Endometrium (tissue), 2 donors: ENCODE measurements around the gene EXOC4.
"Not testable (repeated sequence)": the region's sequence is repeated elsewhere in the genome, so short reads cannot be mapped to it uniquely, and the experiment has no call there.

Experiments used
- FAIRE-seq: peaks from 2 replicates; lab custom pipeline; 2012; peaks lifted over from hg19 to GRCh38; lab: Jason Lieb, UNC
- donor health status: control.
- donor health status: control.

Gene EXOC4

GRCh38 chr7:133947458-133948254 is 694.8 kb downstream of the EXOC4 start:
- no peak for FAIRE-seq

- no peak for FAIRE-seq
Observed at GRCh38 chr7:133948588-133948987, 695.7 kb downstream of the EXOC4 start.

- FAIRE-seq: no peak
Observed at GRCh38 chr7:133950855-133951254, 698.0 kb downstream of the EXOC4 start.

GRCh38 chr7:133955208-133955607 is 702.3 kb downstream of the EXOC4 start:
- no peak for FAIRE-seq

- no peak for FAIRE-seq
Observed at GRCh38 chr7:133957845-133958244, 705.0 kb downstream of the EXOC4 start.

- FAIRE-seq: no peak
Observed at GRCh38 chr7:133958822-133959221, 705.9 kb downstream of the EXOC4 start.

GRCh38 chr7:133959505-133959904 is 706.6 kb downstream of the EXOC4 start:
- no peak for FAIRE-seq

- FAIRE-seq: no peak
Observed at GRCh38 chr7:133961724-133962123, 708.8 kb downstream of the EXOC4 start.

GRCh38 chr7:133962646-133963045 is 709.8 kb downstream of the EXOC4 start:
- FAIRE-seq: no peak

- no peak for FAIRE-seq
Observed at GRCh38 chr7:133963629-133964028, 710.8 kb downstream of the EXOC4 start.

GRCh38 chr7:133971625-133972024 is 718.7 kb downstream of the EXOC4 start:
- no peak for FAIRE-seq

- no peak for FAIRE-seq
Observed at GRCh38 chr7:133973710-133974109, 720.8 kb downstream of the EXOC4 start.

- FAIRE-seq: no peak
Observed at GRCh38 chr7:133975130-133975529, 722.3 kb downstream of the EXOC4 start.

- FAIRE-seq: no peak
Observed at GRCh38 chr7:133976140-133976539, 723.3 kb downstream of the EXOC4 start.

GRCh38 chr7:133977409-133978274 is 724.8 kb downstream of the EXOC4 start:
- no peak for FAIRE-seq

- FAIRE-seq: no peak
Observed at GRCh38 chr7:133978502-133979295, 725.8 kb downstream of the EXOC4 start.

- FAIRE-seq: no peak
Observed at GRCh38 chr7:133980804-133981203, 727.9 kb downstream of the EXOC4 start.

GRCh38 chr7:133983685-133984419 is 731.0 kb downstream of the EXOC4 start:
- no peak for FAIRE-seq

- FAIRE-seq: no peak
Observed at GRCh38 chr7:133985300-133985699, 732.4 kb downstream of the EXOC4 start.

- FAIRE-seq: no peak
Observed at GRCh38 chr7:133987582-133987981, 734.7 kb downstream of the EXOC4 start.

GRCh38 chr7:133993547-133993946 is 740.7 kb downstream of the EXOC4 start:
- no peak for FAIRE-seq

- FAIRE-seq: not testable (repeated sequence)
Observed at GRCh38 chr7:133994100-133994499, 741.2 kb downstream of the EXOC4 start.
